Measurements from ENCODE around the gene MAOB.

DNA sequence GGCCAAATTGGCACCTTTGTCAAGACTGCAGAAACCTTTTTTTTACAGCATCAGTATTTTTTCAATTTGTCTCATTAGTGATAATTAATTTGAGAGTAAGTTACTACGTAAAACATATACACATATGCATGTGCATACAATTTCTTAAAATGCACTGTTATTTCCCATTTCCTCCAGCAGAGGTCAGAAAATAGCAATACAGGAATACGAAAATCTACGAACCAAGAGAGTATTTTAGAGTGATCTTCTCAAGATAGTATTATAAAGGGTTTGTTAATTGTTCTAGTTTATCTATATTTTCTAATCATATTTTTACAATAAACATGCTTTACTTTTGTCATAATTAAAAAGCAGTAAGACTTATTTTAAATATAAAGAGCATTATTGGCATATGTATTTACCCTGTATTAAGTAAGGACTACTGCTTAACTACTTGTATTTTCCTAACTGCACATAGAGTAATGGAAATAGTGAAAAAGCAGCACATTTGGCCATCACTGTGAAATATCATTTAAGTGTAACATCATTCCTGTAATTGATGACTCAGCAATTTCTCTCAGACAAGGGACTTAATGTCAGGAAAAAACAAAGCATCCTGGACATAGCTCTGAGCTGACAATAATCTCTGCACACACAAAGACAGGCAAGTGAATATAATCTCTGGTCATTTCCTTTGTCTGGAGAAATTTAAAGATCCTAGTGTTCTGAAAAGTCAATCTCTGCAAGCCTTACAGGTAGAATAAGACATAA lies 45.6 kb downstream of the MAOB start:
- TF ChIP-seq, protein P1, sequence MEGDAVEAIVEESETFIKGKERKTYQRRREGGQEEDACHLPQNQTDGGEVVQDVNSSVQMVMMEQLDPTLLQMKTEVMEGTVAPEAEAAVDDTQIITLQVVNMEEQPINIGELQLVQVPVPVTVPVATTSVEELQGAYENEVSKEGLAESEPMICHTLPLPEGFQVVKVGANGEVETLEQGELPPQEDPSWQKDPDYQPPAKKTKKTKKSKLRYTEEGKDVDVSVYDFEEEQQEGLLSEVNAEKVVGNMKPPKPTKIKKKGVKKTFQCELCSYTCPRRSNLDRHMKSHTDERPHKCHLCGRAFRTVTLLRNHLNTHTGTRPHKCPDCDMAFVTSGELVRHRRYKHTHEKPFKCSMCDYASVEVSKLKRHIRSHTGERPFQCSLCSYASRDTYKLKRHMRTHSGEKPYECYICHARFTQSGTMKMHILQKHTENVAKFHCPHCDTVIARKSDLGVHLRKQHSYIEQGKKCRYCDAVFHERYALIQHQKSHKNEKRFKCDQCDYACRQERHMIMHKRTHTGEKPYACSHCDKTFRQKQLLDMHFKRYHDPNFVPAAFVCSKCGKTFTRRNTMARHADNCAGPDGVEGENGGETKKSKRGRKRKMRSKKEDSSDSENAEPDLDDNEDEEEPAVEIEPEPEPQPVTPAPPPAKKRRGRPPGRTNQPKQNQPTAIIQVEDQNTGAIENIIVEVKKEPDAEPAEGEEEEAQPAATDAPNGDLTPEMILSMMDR (IDR thresholded peaks at IDR 0.05): peak; percentile 34 to 51
- TF ChIP-seq POLR2AphosphoS5 (IDR thresholded peaks at IDR 0.05) (no peak), POLR2A (IDR thresholded peaks at IDR 0.05) (no peak), EP300 (IDR thresholded peaks at IDR 0.05) (no peak)
